Aorta (tissue), 5 donors: ENCODE measurements around the gene CAPN3. TPM values are rescaled to one million over a fixed set of nuclear protein-coding genes. Genes with fewer than 3 reads are reported as not detected.

ENCODE experiments used
- ATAC-seq: fragments of 200-7000 bp; cut with Tn5 transposase; one replicate; pipeline ENCODE4 v1.9.1; 2022; ENCODE audit warnings: moderate library complexity; ENCODE audit not compliant: low FRiP score
- DNase-seq, 2 donors: peaks; one replicate each; pipeline ENCODE4 v3.0.0-alpha.2; 2020
- H3K27ac ChIP-seq, 2 donors: one replicate each; pipeline ENCODE4 v1.5.1; 2013; ENCODE audit warnings: low read length in 2 of 2, mild to moderate bottlenecking in 2 of 2, moderate library complexity in 2 of 2, control low read depth in 1 of 2, inconsistent platforms in 1 of 2, low read depth in 1 of 2
- H3K27me3 ChIP-seq, 2 donors: one replicate each; pipeline ENCODE4 v1.6.1; 2013; ENCODE audit warnings: control low read depth in 1 of 2, low read length in 1 of 2, mild to moderate bottlenecking in 1 of 2, moderate library complexity in 1 of 2; ENCODE audit not compliant: insufficient read depth in 2 of 2, control insufficient read depth in 1 of 2
- H3K36me3 ChIP-seq, 2 donors: one replicate each; pipeline ENCODE4 v1.6.1; 2013; ENCODE audit warnings: control low read depth in 1 of 2, low read length in 1 of 2, mild to moderate bottlenecking in 1 of 2; ENCODE audit not compliant: insufficient read depth in 2 of 2, control insufficient read depth in 1 of 2
- H3K4me1 ChIP-seq, 2 donors: one replicate each; pipeline ENCODE4 v1.6.1; 2013; ENCODE audit warnings: low read length in 2 of 2, control low read depth in 1 of 2, mild to moderate bottlenecking in 1 of 2, moderate library complexity in 1 of 2; ENCODE audit not compliant: insufficient read depth in 2 of 2, control insufficient read depth in 1 of 2
- H3K4me3 ChIP-seq, 2 donors: one replicate each; pipeline ENCODE4 v1.5.1; 2013; ENCODE audit warnings: low read length in 2 of 2, control low read depth in 1 of 2, mild to moderate bottlenecking in 1 of 2
- H3K9me3 ChIP-seq: one replicate; pipeline ENCODE4 v1.6.1; 2013; ENCODE audit warnings: mild to moderate bottlenecking, low read length; ENCODE audit not compliant: control insufficient read depth
- WGBS, 2 donors: extraction: QIAGEN DNeasy Blood & Tissue Kit; methylation state at CpG; one replicate each; pipeline ENCODE4 v1.1.7; 2013; 5-methylcytosine and 5-hydroxymethylcytosine counted together
- intact Hi-C, 2 donors: fragments of 100-400 bp; cut with DNase I; formaldehyde crosslinking; loops; one replicate each; pipeline versions ENCODE4 v1.14.2 to v1.15.0; 2022
- polyA plus RNA-seq, 2 donors: library from polyadenylated mRNA; stranded (reverse); fragments of 200-250 nt; gene quantifications; one replicate each; pipeline ENCODE4 v1.2.3, GENCODE V29; 2013
- total RNA-seq, 2 donors: library from RNA; stranded (reverse); fragmentation: NEBNext Ultra II Directional; extraction: Animal tissue kit (Norgen Biotek cat#: 25700); gene quantifications; one replicate each; pipeline ENCODE4 v1.2.1, GENCODE V29; 2021
- donor health status: healthy with polysubstance abuse.
- donor health status: Bipolar disorder and iron deficiency.
- donor health status: DM: no; HTN: no; CAD: no.
- donor health status: DM: no; HTN: no; CAD: no.
- donor health status: DM: yes; HTN: yes; CAD: no.

The CAPN3 gene
- total and polyA plus RNA-seq, 4 donors, result 3.3 to 101 (median 19.0) TPM

- Histone ChIP-seq H3K36me3 (no peaks in the 10 kb centered on the region), H3K4me1 (no peaks in the 10 kb centered on the region), H3K27me3 (no peaks in the 10 kb centered on the region), H3K27ac (no peak overlapping the region), H3K9me3 (no peaks in the 10 kb centered on the region), H3K4me3 (no peak overlapping the region)
- 91 to 93% methylated on average over 4 of the region's 4 CpGs for WGBS, 2 donors
- intact Hi-C loops, result no loop called here
- no peak for DNase-seq
- no peak for ATAC-seq
These were observed 14.6 kb downstream of the CAPN3 start for GRCh38 chr15:42373936-42374335.

DNA sequence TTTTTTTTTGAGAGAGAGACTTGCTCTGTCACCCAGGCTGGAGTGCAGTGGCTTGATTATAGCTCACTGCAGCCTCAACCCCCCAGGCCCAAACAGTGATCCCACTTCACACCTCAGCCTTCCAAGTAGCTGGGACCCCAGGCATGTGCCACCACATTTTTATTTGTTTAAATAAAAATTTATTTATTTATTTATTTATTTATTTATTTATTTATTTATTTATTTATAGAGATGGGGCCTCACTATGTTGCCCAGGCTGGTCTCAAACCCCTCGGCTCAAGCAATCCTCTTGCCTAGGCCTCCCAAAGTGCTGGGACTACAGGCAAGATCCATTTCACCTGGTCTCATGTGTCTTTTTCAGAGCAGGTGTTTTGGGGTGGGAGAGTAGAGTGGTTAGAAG is 15.5 kb downstream of the CAPN3 start:
- DNase-seq (no peak), ATAC-seq (no peak)
- Histone ChIP-seq H3K4me1 (no peaks in the 10 kb centered on the region), H3K4me3 (no peak overlapping the region), H3K27me3 (no peaks in the 10 kb centered on the region), H3K36me3 (no peaks in the 10 kb centered on the region), H3K27ac (no peak overlapping the region), H3K9me3 (no peaks in the 10 kb centered on the region)
- intact Hi-C loops, result no loop called here
- WGBS, 2 donors, result 94 to 95% methylated on average over 1 of the region's 1 CpG

DNA sequence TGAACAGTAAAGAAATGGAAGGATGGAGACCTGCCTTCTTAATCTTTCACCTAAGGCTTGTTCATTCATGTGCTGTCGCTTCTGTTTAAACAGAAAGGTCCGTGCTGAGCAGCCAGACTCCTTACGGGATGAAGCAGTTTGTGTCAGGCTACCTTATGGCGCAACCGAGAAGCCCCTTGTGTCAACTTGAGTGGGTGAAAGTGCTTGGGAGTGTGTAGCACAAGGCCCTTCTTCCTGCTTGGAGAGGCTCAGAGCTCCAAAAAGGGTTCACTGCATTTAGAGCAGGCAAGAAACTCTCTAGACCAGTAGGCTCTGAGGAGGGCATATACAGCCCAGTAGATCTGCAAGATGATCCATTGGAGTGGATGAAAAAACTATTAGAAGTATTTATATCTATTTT is 16.0 kb downstream of the CAPN3 start:
- Histone ChIP-seq H3K4me1 (no peaks in the 10 kb centered on the region), H3K27ac (no peak overlapping the region), H3K27me3 (no peaks in the 10 kb centered on the region), H3K4me3 (no peak overlapping the region), H3K36me3 (no peaks in the 10 kb centered on the region), H3K9me3 (no peaks in the 10 kb centered on the region)
- WGBS, 2 donors, result 95 to 96% methylated on average over 5 of the region's 5 CpGs
- DNase-seq, result no peak
- ATAC-seq, result no peak
- intact Hi-C loops, result no loop called here

GRCh38 chr15:42375941-42376340 is 16.6 kb downstream of the CAPN3 start:
- Histone ChIP-seq H3K4me1 (no peaks in the 10 kb centered on the region), H3K27me3 (no peaks in the 10 kb centered on the region), H3K36me3 (no peaks in the 10 kb centered on the region), H3K27ac (no peak overlapping the region), H3K4me3 (no peak overlapping the region), H3K9me3 (no peaks in the 10 kb centered on the region)
- DNase-seq (no peak), ATAC-seq (no peak)
- intact Hi-C loops, result no loop called here
- WGBS, 2 donors, result 50 to 68% methylated on average over 4 of the region's 4 CpGs

GRCh38 chr15:42378011-42378410 is 18.7 kb downstream of the CAPN3 start:
- H3K36me3 ChIP-seq, result no peaks in the 10 kb centered on the region
- H3K27me3 ChIP-seq, result no peaks in the 10 kb centered on the region
- H3K27ac ChIP-seq, result no peak overlapping the region
- H3K4me1 ChIP-seq, result no peaks in the 10 kb centered on the region
- no peaks in the 10 kb centered on the region for H3K9me3 ChIP-seq
- no peak for DNase-seq
- intact Hi-C loops, result no loop called here
- no peak for ATAC-seq
- 74 to 80% methylated on average over 8 of the region's 8 CpGs for WGBS, 2 donors
- no peak overlapping the region for H3K4me3 ChIP-seq

DNA sequence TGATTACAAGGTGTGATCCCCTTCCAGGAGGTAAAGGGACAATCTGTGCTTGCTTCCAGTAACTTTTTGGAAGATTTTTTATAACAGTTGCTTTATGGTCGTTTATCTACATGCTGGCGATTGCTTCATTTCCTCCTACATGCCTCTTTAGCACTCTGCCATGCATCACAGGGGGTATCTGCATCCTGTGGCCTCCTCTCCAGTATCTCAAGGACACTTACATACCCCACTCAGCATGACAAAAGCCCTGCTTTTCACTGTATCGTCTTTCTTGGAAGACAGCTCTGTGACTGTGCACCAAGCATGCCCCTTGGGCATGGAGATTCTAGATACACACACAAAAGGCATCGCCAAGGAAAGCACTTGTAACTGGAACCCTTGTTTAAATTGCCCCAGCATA is 25.3 kb downstream of the CAPN3 start:
- H3K27ac ChIP-seq, result no peak overlapping the region
- 62 to 64% methylated on average over 4 of the region's 4 CpGs for WGBS, 2 donors
- intact Hi-C loops, result no loop called here
- DNase-seq, result no peak
- no peak for ATAC-seq
- H3K4me1 ChIP-seq, result no peaks in the 10 kb centered on the region
- peaks cover 0 to 3% of the 10 kb centered on the region in 2 donors for H3K36me3 ChIP-seq
- H3K27me3 ChIP-seq, result no peaks in the 10 kb centered on the region
- no peak overlapping the region for H3K4me3 ChIP-seq
- no peaks in the 10 kb centered on the region for H3K9me3 ChIP-seq

GRCh38 chr15:42385206-42385979 is 26.1 kb downstream of the CAPN3 start:
- H3K36me3 ChIP-seq, result peaks cover 0 to 3% of the 10 kb centered on the region in 2 donors
- H3K27ac ChIP-seq, result no peak overlapping the region
- H3K27me3 ChIP-seq, result no peaks in the 10 kb centered on the region
- no peaks in the 10 kb centered on the region for H3K4me1 ChIP-seq
- H3K9me3 ChIP-seq, result no peaks in the 10 kb centered on the region
- no peak for ATAC-seq
- no peak overlapping the region for H3K4me3 ChIP-seq
- DNase-seq, result no peak
- 45 to 49% methylated on average over 5 of the region's 5 CpGs for WGBS, 2 donors
- intact Hi-C loops, result no loop called here

GRCh38 chr15:42385980-42386700 is 26.8 kb downstream of the CAPN3 start:
- WGBS, 2 donors, result 88 to 90% methylated on average over 12 of the region's 12 CpGs
- Histone ChIP-seq H3K36me3 (peaks cover 0 to 3% of the 10 kb centered on the region in 2 donors), H3K27ac (no peak overlapping the region), H3K4me1 (no peaks in the 10 kb centered on the region), H3K9me3 (no peaks in the 10 kb centered on the region), H3K4me3 (no peak overlapping the region), H3K27me3 (no peaks in the 10 kb centered on the region)
- DNase-seq, result no peak
- intact Hi-C loops, result no loop called here
- ATAC-seq, result no peak

- DNase-seq (no peak), ATAC-seq (no peak)
- no peaks in the 10 kb centered on the region for H3K4me1 ChIP-seq
- no peak overlapping the region for H3K27ac ChIP-seq
- no peak overlapping the region for H3K4me3 ChIP-seq
- no peaks in the 10 kb centered on the region for H3K27me3 ChIP-seq
- H3K36me3 ChIP-seq, result peaks cover 0 to 3% of the 10 kb centered on the region in 2 donors
- no peaks in the 10 kb centered on the region for H3K9me3 ChIP-seq
- 83 to 92% methylated on average over 8 of the region's 8 CpGs for WGBS, 2 donors
- intact Hi-C loops, result no loop called here
These were observed 28.3 kb downstream of the CAPN3 start for GRCh38 chr15:42387603-42388002.
